ENCODE results near the gene ZFR2. TPM values are rescaled to one million over a fixed set of nuclear protein-coding genes. Genes with fewer than 3 reads are reported as not detected.

Gene ZFR2
- total and polyA plus RNA-seq, 7 donors: not detected

DNA sequence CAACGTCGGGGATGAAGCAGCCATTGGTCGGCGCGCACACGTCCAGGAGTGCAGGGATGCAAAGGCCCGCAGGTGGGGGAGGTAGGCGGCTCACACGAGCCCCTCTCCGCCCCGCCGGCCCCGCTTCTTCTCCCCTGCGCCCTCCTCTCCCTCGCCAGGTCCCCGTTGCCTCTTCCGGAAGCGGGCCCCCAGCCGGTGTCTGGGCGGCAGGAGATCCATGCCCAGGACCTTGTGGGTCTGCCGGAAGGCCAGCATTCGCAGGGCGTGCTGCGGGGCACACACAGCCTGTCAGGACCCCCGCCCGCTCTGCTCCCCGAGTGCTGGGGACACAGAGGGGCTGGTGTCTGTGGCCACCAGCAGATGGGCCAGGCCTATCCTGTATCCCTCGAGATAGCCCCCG lies 63.0 kb downstream of the ZFR2 start:
- H3K4me1 ChIP-seq: no peaks in the 10 kb centered on the region
- DNase-seq (no peak), ATAC-seq (no peak)
- no peaks in the 10 kb centered on the region for H3K36me3 ChIP-seq (ENCODE audit: insufficient read depth in 1 of 2, low read depth in 1 of 2)
- peaks cover 0 to 56% (median 9%) of the 10 kb centered on the region in 3 donors for H3K27me3 ChIP-seq (ENCODE audit: insufficient read depth in 3 of 3, low read length in 2 of 3)
- no peak overlapping the region for H3K27ac ChIP-seq
- H3K9me3 ChIP-seq: no peaks in the 10 kb centered on the region
- WGBS, 3 donors: 84 to 87% (median 85%) methylated on average over 29 of the region's 29 CpGs
- intact Hi-C loops (cut with DNase I): no loop called here
- TF ChIP-seq CTCF (IDR thresholded peaks at IDR 0.05): no peak
- H3K4me3 ChIP-seq: no peak overlapping the region

DNA sequence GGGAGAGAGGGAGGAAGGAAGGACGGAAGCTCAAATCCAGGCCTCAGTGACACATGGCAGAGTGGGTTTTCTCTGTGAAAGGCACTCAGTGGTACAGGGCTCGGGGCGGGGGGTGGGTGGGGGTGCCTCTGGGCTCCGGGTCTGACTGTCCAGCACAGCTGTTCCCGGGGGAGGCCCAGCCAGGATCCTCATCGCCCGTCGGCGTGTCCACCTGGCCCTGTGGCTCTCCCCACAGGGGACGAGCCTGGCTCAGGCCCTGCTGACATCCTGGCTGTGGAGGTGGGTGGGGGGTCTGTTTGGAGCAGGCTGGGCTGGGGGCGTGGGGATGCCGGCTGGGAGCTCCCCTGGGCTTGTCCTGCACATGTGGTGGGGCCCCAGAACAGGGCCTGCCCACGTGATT lies 64.4 kb downstream of the ZFR2 start:
- ATAC-seq: no peak

DNA sequence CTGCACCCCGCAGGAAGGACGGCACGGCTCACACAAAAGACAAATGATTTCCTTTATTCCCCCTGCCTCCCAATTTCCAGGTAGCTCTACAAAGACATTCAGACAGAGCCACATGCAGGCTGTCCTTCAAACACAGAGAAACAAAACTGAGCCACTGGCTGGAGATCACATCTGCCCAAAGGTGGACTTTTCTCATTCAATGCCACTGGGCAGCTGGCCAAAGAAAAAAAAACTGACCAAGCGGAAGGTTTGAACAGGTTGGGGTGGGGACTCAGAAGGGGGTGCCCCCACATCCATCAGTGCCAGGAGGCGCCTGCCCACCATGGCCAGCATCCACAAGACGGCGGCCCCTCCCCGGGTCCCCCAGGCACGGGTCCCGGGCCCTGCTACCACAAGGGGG lies 64.9 kb downstream of the ZFR2 start:
- no peak overlapping the region for H3K4me3 ChIP-seq
- H3K9me3 ChIP-seq: no peaks in the 10 kb centered on the region
- peaks cover 0 to 63% (median 9%) of the 10 kb centered on the region in 3 donors for H3K27me3 ChIP-seq (ENCODE audit: insufficient read depth in 3 of 3, low read length in 2 of 3)
- H3K36me3 ChIP-seq (ENCODE audit: insufficient read depth in 1 of 2, low read depth in 1 of 2): no peaks in the 10 kb centered on the region
- TF ChIP-seq CTCF (IDR thresholded peaks at IDR 0.05): no peak
- H3K27ac ChIP-seq: no peak overlapping the region
- intact Hi-C loops (cut with DNase I): no loop called here
- 70 to 72% (median 70%) methylated on average over 10 of the region's 10 CpGs for WGBS, 3 donors
- ATAC-seq (no peak), DNase-seq (no peak)
- no peaks in the 10 kb centered on the region for H3K4me1 ChIP-seq

More for the DNA sequence above, 64.4 kb downstream of the ZFR2 start:
- Histone ChIP-seq H3K36me3 (ENCODE audit: insufficient read depth in 1 of 2, low read depth in 1 of 2) (no peaks in the 10 kb centered on the region), H3K27ac (no peak overlapping the region), H3K27me3 (ENCODE audit: insufficient read depth in 3 of 3, low read length in 2 of 3) (peaks cover 0 to 58% (median 9%) of the 10 kb centered on the region in 3 donors), H3K4me3 (no peak overlapping the region), H3K4me1 (no peaks in the 10 kb centered on the region), H3K9me3 (no peaks in the 10 kb centered on the region)
- WGBS, 3 donors: 35 to 53% (median 39%) methylated on average over 12 to 13 of the region's 13 CpGs
- TF ChIP-seq CTCF (IDR thresholded peaks at IDR 0.05): no peak
- DNase-seq: no peak
- intact Hi-C loops (cut with DNase I): no loop called here

GRCh38 chr19:3803114-3803888 lies 65.5 kb downstream of the ZFR2 start:
- Histone ChIP-seq H3K27me3 (ENCODE audit: insufficient read depth in 3 of 3, low read length in 2 of 3) (peaks cover 0 to 69% (median 9%) of the 10 kb centered on the region in 3 donors), H3K27ac (no peak overlapping the region), H3K9me3 (no peaks in the 10 kb centered on the region), H3K4me1 (no peaks in the 10 kb centered on the region), H3K36me3 (ENCODE audit: insufficient read depth in 1 of 2, low read depth in 1 of 2) (no peaks in the 10 kb centered on the region), H3K4me3 (no peak overlapping the region)
- WGBS, 3 donors: 66 to 69% (median 67%) methylated on average over 23 to 24 of the region's 24 CpGs
- no peak for TF ChIP-seq CTCF (IDR thresholded peaks at IDR 0.05)
- DNase-seq (no peak), ATAC-seq (no peak)
- intact Hi-C loops (cut with DNase I): no loop called here

All from psoas muscle (tissue), 8 donors.